ENCODE measurements around the gene ITK. TPM values are rescaled to one million over a fixed set of nuclear protein-coding genes. Genes with fewer than 3 reads are reported as not detected.

The ITK gene
- total RNA-seq, 5 donors from 2014 or later (not counting 1 experiment from before 2014, with no cell fraction given): 286 to 466 (median 338) TPM

- WGBS (ENCODE audit: insufficient coverage): 7% methylated on average over 3 of the region's 3 CpGs
- CTCF ChIA-PET: interaction anchor here in 1 of 2 donors (1.2 to 2.3 kb wide), 6 partner anchors 14 to 125 kb away, joined by 3 to 15 read pairs (median 6); partner anchors contain the start of gene MED7
Measured at GRCh38 chr5:157267025-157267424, 86.4 kb downstream of the ITK start.

GRCh38 chr5:157267761-157268480, 87.3 kb downstream of the ITK start:
- WGBS (ENCODE audit: insufficient coverage): 25% methylated on average over 8 of the region's 8 CpGs
- DNase-seq (no peak), ATAC-seq (replicated peaks in 1 of 4) (no peak)
- peak overlapping the region; percentile 81 for H3K27ac ChIP-seq (ENCODE audit: low read length)
- Mint-ChIP-seq H3K36me3 (peaks cover 28% of the 10 kb centered on the region), H3K27ac (peak overlapping the region; percentile 90 to 96), H3K27me3 (no peaks in the 10 kb centered on the region), H3K9me3 (no peaks in the 10 kb centered on the region), H3K4me3 (peak overlapping the region; percentile 91 to 93 (median 92)), H3K4me1 (peaks cover 80 to 91% (median 90%) of the 10 kb centered on the region in 3 donors)
- peaks cover 0 to 26% of the 10 kb centered on the region in 2 donors for H3K36me3 ChIP-seq (ENCODE audit: control insufficient read depth in 2 of 2, extremely low read depth in 1 of 2, insufficient read depth in 1 of 2, low read length in 1 of 2)
- H3K4me3 ChIP-seq (ENCODE audit: control insufficient read depth in 1 of 2, extremely low read depth in 1 of 2, low read length in 1 of 2): peak overlapping the region; percentile 68 to 73
- ChIA-PET CTCF (interaction anchor here (0.6 to 2.3 kb wide), 12 partner anchors 11 to 126 kb away, joined by 3 to 15 read pairs (median 4); partner anchors contain the start of gene MED7 (in 1 of the 2)), POLR2A (interaction anchor here in 1 of 2 donors (0.6 to 1.3 kb wide), 2 partner anchors 9 to 125 kb away, joined by 4 to 6 read pairs; partner anchors contain the start of gene MED7)
- H3K4me1 ChIP-seq (ENCODE audit: control insufficient read depth in 1 of 2, extremely low read depth in 1 of 2, insufficient read depth in 2 of 2, low read length in 2 of 2): peaks cover 68 to 84% of the 10 kb centered on the region in 2 experiments
- H3K27me3 ChIP-seq (replicated peaks in 1 of 2; ENCODE audit: control insufficient read depth in 2 of 2, extremely low read depth in 1 of 2, insufficient read depth in 2 of 2, low read length in 1 of 2): no peaks in the 10 kb centered on the region
- H3K9me3 ChIP-seq: no peaks in the 10 kb centered on the region

More at GRCh38 chr5:157267025-157267424, 86.4 kb downstream of the ITK start:
- Mint-ChIP-seq H3K4me1 (peaks cover 75 to 84% (median 83%) of the 10 kb centered on the region in 3 donors), H3K4me3 (peak overlapping the region; percentile 91 to 93 (median 92)), H3K27ac (peak overlapping the region; percentile 90 to 96), H3K27me3 (no peaks in the 10 kb centered on the region), H3K36me3 (peaks cover 28% of the 10 kb centered on the region), H3K9me3 (no peaks in the 10 kb centered on the region)
- Histone ChIP-seq H3K4me3 (ENCODE audit: control insufficient read depth in 1 of 2, extremely low read depth in 1 of 2, low read length in 1 of 2) (peak overlapping the region; percentile 68 to 73), H3K27me3 (replicated peaks in 1 of 2; ENCODE audit: control insufficient read depth in 2 of 2, extremely low read depth in 1 of 2, insufficient read depth in 2 of 2, low read length in 1 of 2) (no peaks in the 10 kb centered on the region), H3K36me3 (ENCODE audit: control insufficient read depth in 2 of 2, extremely low read depth in 1 of 2, insufficient read depth in 1 of 2, low read length in 1 of 2) (peaks cover 0 to 26% of the 10 kb centered on the region in 2 donors), H3K4me1 (ENCODE audit: control insufficient read depth in 1 of 2, extremely low read depth in 1 of 2, insufficient read depth in 2 of 2, low read length in 2 of 2) (peaks cover 61 to 75% of the 10 kb centered on the region in 2 experiments), H3K27ac (ENCODE audit: low read length) (peak overlapping the region; percentile 81), H3K9me3 (no peaks in the 10 kb centered on the region)
- POLR2A ChIA-PET: interaction anchor here (0.7 to 2.6 kb wide), 2 partner anchors 14 to 80 kb away, joined by 5 to 9 read pairs; no protein-coding TSS in a partner anchor
- DNase-seq (no peak), ATAC-seq (replicated peaks in 1 of 4) (no peak)

GRCh38 chr5:157269165-157269671, 88.6 kb downstream of the ITK start:
- Mint-ChIP-seq H3K4me3 (peak overlapping the region; percentile 91 to 93 (median 92)), H3K4me1 (peaks cover 81 to 91% (median 90%) of the 10 kb centered on the region in 3 donors), H3K27ac (peak overlapping the region; percentile 99), H3K9me3 (no peaks in the 10 kb centered on the region), H3K27me3 (no peaks in the 10 kb centered on the region), H3K36me3 (peaks cover 28% of the 10 kb centered on the region)
- no peak for ATAC-seq (replicated peaks in 1 of 4)
- Histone ChIP-seq H3K36me3 (ENCODE audit: control insufficient read depth in 2 of 2, extremely low read depth in 1 of 2, insufficient read depth in 1 of 2, low read length in 1 of 2) (peaks cover 0 to 26% of the 10 kb centered on the region in 2 donors), H3K9me3 (no peaks in the 10 kb centered on the region), H3K27me3 (replicated peaks in 1 of 2; ENCODE audit: control insufficient read depth in 2 of 2, extremely low read depth in 1 of 2, insufficient read depth in 2 of 2, low read length in 1 of 2) (no peaks in the 10 kb centered on the region), H3K4me1 (ENCODE audit: control insufficient read depth in 1 of 2, extremely low read depth in 1 of 2, insufficient read depth in 2 of 2, low read length in 2 of 2) (peaks cover 69 to 92% of the 10 kb centered on the region in 2 experiments), H3K27ac (ENCODE audit: low read length) (peak overlapping the region; percentile 81), H3K4me3 (ENCODE audit: control insufficient read depth in 1 of 2, extremely low read depth in 1 of 2, low read length in 1 of 2) (peak overlapping the region; percentile 68 to 73)
- DNase-seq: peak in 1 of 35 experiments; percentile 52
- 0% methylated on average over 2 of the region's 6 CpGs for WGBS (ENCODE audit: insufficient coverage)
- POLR2A ChIA-PET: interaction anchor here in 1 of 2 donors (0.6 kb wide), 1 partner anchor 101 kb away, joined by 12 read pairs; no protein-coding TSS in a partner anchor
- CTCF ChIA-PET: interaction anchor here in 1 of 2 donors (0.9 to 1.1 kb wide), 2 partner anchors 16 to 35 kb away, joined by 3 read pairs; no protein-coding TSS in a partner anchor

GRCh38 chr5:157269761-157270272, 89.2 kb downstream of the ITK start:
- Mint-ChIP-seq H3K36me3 (peaks cover 28% of the 10 kb centered on the region), H3K27me3 (no peaks in the 10 kb centered on the region), H3K9me3 (no peaks in the 10 kb centered on the region), H3K4me1 (peaks cover 82 to 89% (median 89%) of the 10 kb centered on the region in 3 donors), H3K4me3 (peak overlapping the region; percentile 62 to 93 (median 92)), H3K27ac (peak overlapping the region; percentile 99)
- peak overlapping the region in 1 of 2 donors; percentile 68 for H3K4me3 ChIP-seq (ENCODE audit: control insufficient read depth in 1 of 2, extremely low read depth in 1 of 2, low read length in 1 of 2)
- peaks cover 67 to 86% of the 10 kb centered on the region in 2 experiments for H3K4me1 ChIP-seq (ENCODE audit: control insufficient read depth in 1 of 2, extremely low read depth in 1 of 2, insufficient read depth in 2 of 2, low read length in 2 of 2)
- CTCF ChIA-PET: interaction anchor here in 1 of 2 donors (0.9 to 1.1 kb wide), 2 partner anchors 17 to 34 kb away, joined by 3 read pairs; no protein-coding TSS in a partner anchor
- peak in 1 of 35 experiments; percentile 40 for DNase-seq
- 56% methylated on average over 4 of the region's 4 CpGs for WGBS (ENCODE audit: insufficient coverage)
- no peak for ATAC-seq (replicated peaks in 1 of 4)
- H3K9me3 ChIP-seq: no peaks in the 10 kb centered on the region
- H3K36me3 ChIP-seq (ENCODE audit: control insufficient read depth in 2 of 2, extremely low read depth in 1 of 2, insufficient read depth in 1 of 2, low read length in 1 of 2): peaks cover 0 to 26% of the 10 kb centered on the region in 2 donors
- no peaks in the 10 kb centered on the region for H3K27me3 ChIP-seq (replicated peaks in 1 of 2; ENCODE audit: control insufficient read depth in 2 of 2, extremely low read depth in 1 of 2, insufficient read depth in 2 of 2, low read length in 1 of 2)
- POLR2A ChIA-PET: interaction anchor here in 1 of 2 donors (0.6 kb wide), 1 partner anchor 14 kb away, joined by 3 read pairs; no protein-coding TSS in a partner anchor
- H3K27ac ChIP-seq (ENCODE audit: low read length): peak overlapping the region; percentile 81

- Mint-ChIP-seq H3K27me3 (no peaks in the 10 kb centered on the region), H3K9me3 (no peaks in the 10 kb centered on the region), H3K4me1 (peaks cover 79 to 87% (median 86%) of the 10 kb centered on the region in 3 donors), H3K4me3 (peak overlapping the region; percentile 55 to 92 (median 65)), H3K27ac (peak overlapping the region; percentile 99), H3K36me3 (peaks cover 31% of the 10 kb centered on the region)
- Histone ChIP-seq H3K36me3 (ENCODE audit: control insufficient read depth in 2 of 2, extremely low read depth in 1 of 2, insufficient read depth in 1 of 2, low read length in 1 of 2) (peaks cover 0 to 26% of the 10 kb centered on the region in 2 donors), H3K9me3 (no peaks in the 10 kb centered on the region), H3K4me3 (ENCODE audit: control insufficient read depth in 1 of 2, extremely low read depth in 1 of 2, low read length in 1 of 2) (no peak overlapping the region), H3K27me3 (replicated peaks in 1 of 2; ENCODE audit: control insufficient read depth in 2 of 2, extremely low read depth in 1 of 2, insufficient read depth in 2 of 2, low read length in 1 of 2) (no peaks in the 10 kb centered on the region), H3K27ac (ENCODE audit: low read length) (peak overlapping the region; percentile 81), H3K4me1 (ENCODE audit: control insufficient read depth in 1 of 2, extremely low read depth in 1 of 2, insufficient read depth in 2 of 2, low read length in 2 of 2) (peaks cover 66 to 76% of the 10 kb centered on the region in 2 experiments)
- WGBS (ENCODE audit: insufficient coverage): 73% methylated on average over 3 of the region's 3 CpGs
- ATAC-seq (replicated peaks in 1 of 4) (no peak), DNase-seq (no peak)
- ChIA-PET CTCF (interaction anchor here (1.3 to 2.7 kb wide), 2 partner anchors 17 to 32 kb away, joined by 3 to 30 read pairs; no protein-coding TSS in a partner anchor), POLR2A (interaction anchor here in 1 of 2 donors (1.7 kb wide), 1 partner anchor 18 kb away, joined by 6 read pairs; no protein-coding TSS in a partner anchor)
Measured at GRCh38 chr5:157270771-157271170, 90.1 kb downstream of the ITK start.
